GM06990 (cell line): Measurements from ENCODE around the gene ALAS2.
"Not testable (repeated sequence)": the region's sequence is repeated elsewhere in the genome, so short reads cannot be mapped to it uniquely, and the experiment has no call there.

Source experiments
- DNase-seq: peaks from one replicate; pipeline ENCODE4 v3.0.0-alpha.2; 2011; ENCODE audit not compliant: insufficient read length; ENCODE audit errors: extremely low read depth
- H3K27me3 ChIP-seq: replicated peaks from 2 replicates; pipeline ENCODE4 v1.6.0; 2011; ENCODE audit warnings: low read length; ENCODE audit not compliant: control insufficient read depth, insufficient read depth
- H3K36me3 ChIP-seq: 2 replicates; pipeline ENCODE4 v1.5.1; 2011; ENCODE audit warnings: low read length; ENCODE audit not compliant: control insufficient read depth, insufficient read depth
- H3K4me3 ChIP-seq: replicated peaks from 2 replicates; pipeline ENCODE4 v1.5.1; 2011; ENCODE audit warnings: low read depth, mild to moderate bottlenecking, control low read depth, low read length
- TF ChIP-seq, protein P1 (sequence below): IDR thresholded peaks from 2 replicates; pipeline ENCODE4 v1.5.1; 2011; ENCODE audit warnings: low read length, control low read depth, mild to moderate bottlenecking, inconsistent platforms; ENCODE audit not compliant: insufficient read depth, poor library complexity, severe bottlenecking

Gene ALAS2

GRCh38 chrX:55056820-55057674 is 26.3 kb upstream of the ALAS2 start:
- H3K4me3 ChIP-seq = no peak overlapping the region
- TF ChIP-seq, protein P1, sequence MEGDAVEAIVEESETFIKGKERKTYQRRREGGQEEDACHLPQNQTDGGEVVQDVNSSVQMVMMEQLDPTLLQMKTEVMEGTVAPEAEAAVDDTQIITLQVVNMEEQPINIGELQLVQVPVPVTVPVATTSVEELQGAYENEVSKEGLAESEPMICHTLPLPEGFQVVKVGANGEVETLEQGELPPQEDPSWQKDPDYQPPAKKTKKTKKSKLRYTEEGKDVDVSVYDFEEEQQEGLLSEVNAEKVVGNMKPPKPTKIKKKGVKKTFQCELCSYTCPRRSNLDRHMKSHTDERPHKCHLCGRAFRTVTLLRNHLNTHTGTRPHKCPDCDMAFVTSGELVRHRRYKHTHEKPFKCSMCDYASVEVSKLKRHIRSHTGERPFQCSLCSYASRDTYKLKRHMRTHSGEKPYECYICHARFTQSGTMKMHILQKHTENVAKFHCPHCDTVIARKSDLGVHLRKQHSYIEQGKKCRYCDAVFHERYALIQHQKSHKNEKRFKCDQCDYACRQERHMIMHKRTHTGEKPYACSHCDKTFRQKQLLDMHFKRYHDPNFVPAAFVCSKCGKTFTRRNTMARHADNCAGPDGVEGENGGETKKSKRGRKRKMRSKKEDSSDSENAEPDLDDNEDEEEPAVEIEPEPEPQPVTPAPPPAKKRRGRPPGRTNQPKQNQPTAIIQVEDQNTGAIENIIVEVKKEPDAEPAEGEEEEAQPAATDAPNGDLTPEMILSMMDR = no peak
- H3K36me3 ChIP-seq = no peaks in the 10 kb centered on the region
- DNase-seq = no peak
- H3K27me3 ChIP-seq = no peaks in the 10 kb centered on the region

GRCh38 chrX:55050599-55050998 is 19.8 kb upstream of the ALAS2 start:
- not testable (repeated sequence) for H3K36me3 ChIP-seq, H3K27me3 ChIP-seq, DNase-seq, H3K4me3 ChIP-seq

- TF ChIP-seq, protein P1 = no peak
- Histone ChIP-seq H3K4me3 (no peak overlapping the region), H3K36me3 (no peaks in the 10 kb centered on the region), H3K27me3 (no peaks in the 10 kb centered on the region)
- DNase-seq = no peak
Observed at GRCh38 chrX:55041514-55041913, 10.7 kb upstream of the ALAS2 start.

DNA sequence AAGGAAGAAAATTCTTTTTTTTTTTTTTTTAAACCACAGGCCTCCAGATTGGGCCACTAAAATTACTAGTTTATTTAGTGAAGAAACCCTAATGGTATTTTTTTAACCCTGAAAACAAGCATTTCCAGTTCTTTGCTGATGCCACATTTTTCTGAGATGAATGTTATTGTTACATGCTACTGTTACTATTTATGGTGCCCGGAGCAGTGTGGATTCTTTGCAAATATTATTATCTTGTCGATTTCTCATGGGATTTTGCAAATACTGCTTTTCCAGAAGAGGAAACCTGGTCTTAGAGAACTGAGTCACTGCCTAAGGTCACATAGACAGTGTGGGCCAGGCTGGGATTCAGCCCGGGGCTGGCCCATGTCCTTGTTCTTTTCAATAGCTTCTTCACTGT is 8.7 kb upstream of the ALAS2 start:
- Histone ChIP-seq H3K36me3 (no peaks in the 10 kb centered on the region), H3K27me3 (no peaks in the 10 kb centered on the region), H3K4me3 (no peak overlapping the region)
- DNase-seq = no peak
- TF ChIP-seq, protein P1 = no peak

- no peak overlapping the region for H3K4me3 ChIP-seq
- TF ChIP-seq, protein P1 = no peak
- H3K27me3 ChIP-seq = no peaks in the 10 kb centered on the region
- no peak for DNase-seq
- no peaks in the 10 kb centered on the region for H3K36me3 ChIP-seq
Observed at GRCh38 chrX:55033429-55033828, 2.7 kb upstream of the ALAS2 start.

DNA sequence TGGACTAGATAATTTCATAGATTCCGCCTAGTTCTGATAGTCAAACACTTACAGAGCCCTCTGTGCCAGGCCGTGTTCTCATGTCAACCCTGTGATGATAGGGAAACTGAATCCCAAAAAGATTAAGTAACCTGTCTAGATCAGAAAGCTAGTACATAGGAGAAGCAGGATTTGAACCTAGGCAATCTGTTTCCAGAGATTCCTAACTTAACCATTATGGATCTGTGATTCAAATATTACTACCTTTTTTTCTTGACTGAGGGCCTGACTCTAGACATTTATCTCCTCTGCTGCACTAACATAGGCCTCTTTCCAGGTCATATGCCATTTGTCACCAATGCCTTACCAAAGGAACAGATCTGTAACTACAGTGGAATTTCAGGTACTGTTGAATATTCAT is 1.5 kb downstream of the ALAS2 start:
- no peaks in the 10 kb centered on the region; the same call in 1 of the 2 replicates for H3K27me3 ChIP-seq
- H3K4me3 ChIP-seq = no peak overlapping the region
- TF ChIP-seq, protein P1 = no peak
- DNase-seq = no peak
- H3K36me3 ChIP-seq = no peaks in the 10 kb centered on the region
